Liver (tissue), 9 donors: ENCODE results near the gene ITGB3. TPM values are rescaled to one million over a fixed set of nuclear protein-coding genes. Genes with fewer than 3 reads are reported as not detected.

Source experiments
- DNase-seq: peaks from one replicate; pipeline ENCODE4 v3.0.0-alpha.2; 2017; ENCODE audit warnings: low spot score
- H3K27ac ChIP-seq, 2 donors: one replicate each; pipeline ENCODE4 v1.7.0; 2013; ENCODE audit warnings: inconsistent platforms in 2 of 2, low read length in 2 of 2, control low read depth in 1 of 2, low read depth in 1 of 2, mild to moderate bottlenecking in 1 of 2
- H3K27me3 ChIP-seq, 4 donors: one replicate each; pipeline versions ENCODE4 v1.6.1 to v1.7.0; 2013; ENCODE audit warnings: low read length in 3 of 4, inconsistent platforms in 1 of 4, mild to moderate bottlenecking in 1 of 4, moderate library complexity in 1 of 4; ENCODE audit not compliant: control insufficient read depth in 4 of 4, insufficient read depth in 4 of 4
- H3K36me3 ChIP-seq, 4 donors: one replicate each; pipeline versions ENCODE4 v1.6.1 to v1.7.0; 2013; ENCODE audit warnings: low read length in 3 of 4, mild to moderate bottlenecking in 3 of 4, low read depth in 1 of 4, moderate library complexity in 1 of 4; ENCODE audit not compliant: control insufficient read depth in 4 of 4, insufficient read depth in 3 of 4
- H3K4me1 ChIP-seq, 4 donors: one replicate each; pipeline versions ENCODE4 v1.6.1 to v1.7.0; 2013; ENCODE audit warnings: low read length in 3 of 4, mild to moderate bottlenecking in 3 of 4, moderate library complexity in 1 of 4; ENCODE audit not compliant: control insufficient read depth in 4 of 4, insufficient read depth in 4 of 4
- H3K4me3 ChIP-seq, 3 donors: one replicate each; pipeline versions ENCODE4 v1.6.1 to v1.7.0; 2013; ENCODE audit warnings: low read length in 3 of 3, control low read depth in 1 of 3, low read depth in 1 of 3, mild to moderate bottlenecking in 1 of 3
- H3K9ac ChIP-seq, 2 donors: one replicate each; pipeline ENCODE4 v1.7.0; 2013; ENCODE audit warnings: low read length in 2 of 2, mild to moderate bottlenecking in 2 of 2, moderate library complexity in 2 of 2, control low read depth in 1 of 2, low read depth in 1 of 2
- H3K9me3 ChIP-seq, 4 donors: one replicate each; pipeline versions ENCODE4 v1.6.1 to v1.7.0; 2013; ENCODE audit warnings: low read length in 3 of 4; ENCODE audit not compliant: control insufficient read depth in 4 of 4
- EGR1 ChIP-seq, 2 donors: IDR thresholded peaks; 2 replicates each; pipeline ENCODE4 v1.6.1; 2016 to 2018; ENCODE audit warnings: antibody characterized with exemption in 2 of 2, low read depth in 2 of 2
- FOXA1 ChIP-seq: IDR thresholded peaks from 2 replicates; pipeline ENCODE4 v1.6.1; 2016; ENCODE audit warnings: antibody characterized with exemption
- FOXA2 ChIP-seq: IDR thresholded peaks from 2 replicates; pipeline ENCODE4 v1.6.1; 2016; ENCODE audit warnings: antibody characterized with exemption
- GABPA ChIP-seq, 2 donors: IDR thresholded peaks in 1 of 2; conservative IDR thresholded peaks in 1 of 2; 2 replicates each; pipeline ENCODE4 v1.6.1; 2016; ENCODE audit warnings: antibody characterized with exemption in 2 of 2, mild to moderate bottlenecking in 1 of 2, moderate library complexity in 1 of 2
- HNF4A ChIP-seq, 2 donors: conservative IDR thresholded peaks; 2 replicates each; pipeline ENCODE4 v1.6.1; 2016; ENCODE audit warnings: antibody characterized with exemption in 2 of 2, mild to moderate bottlenecking in 2 of 2
- HNF4G ChIP-seq: IDR thresholded peaks from 2 replicates; pipeline ENCODE4 v1.6.1; 2016; ENCODE audit warnings: antibody characterized with exemption
- NR2F2 ChIP-seq: IDR thresholded peaks from 2 replicates; pipeline ENCODE4 v1.6.1; 2016; ENCODE audit warnings: antibody characterized with exemption
- RAD21 ChIP-seq, 2 donors: IDR thresholded peaks; 2 replicates each; pipeline ENCODE4 v1.6.1; 2016; ENCODE audit warnings: antibody characterized with exemption in 2 of 2, mild to moderate bottlenecking in 2 of 2
- RXRA ChIP-seq, 2 donors: IDR thresholded peaks; 2 replicates each; pipeline ENCODE4 v1.6.1; 2017 to 2018; ENCODE audit warnings: antibody characterized with exemption in 2 of 2, mild to moderate bottlenecking in 1 of 2
- SP1 ChIP-seq: IDR thresholded peaks from 2 replicates; pipeline ENCODE4 v1.6.1; 2018; ENCODE audit warnings: antibody characterized with exemption, mild to moderate bottlenecking
- TAF1 ChIP-seq: conservative IDR thresholded peaks from 2 replicates; pipeline ENCODE4 v1.6.1; 2016; ENCODE audit warnings: antibody characterized with exemption, mild to moderate bottlenecking
- YY1 ChIP-seq: IDR thresholded peaks from 2 replicates; pipeline ENCODE4 v1.6.1; 2016; ENCODE audit warnings: antibody characterized with exemption, mild to moderate bottlenecking
- WGBS: extraction: QIAGEN DNeasy Blood & Tissue Kit; methylation state at CpG from one replicate; pipeline ENCODE4 v1.1.7; 2013; 5-methylcytosine and 5-hydroxymethylcytosine counted together
- polyA plus RNA-seq, 2 donors: library from polyadenylated mRNA; stranded (reverse) in 1 of 2; unstranded in 1 of 2; fragments of 200-250 nt in 1 of 2; fragments of >200 nt in 1 of 2; fragmentation: Nextera tagmentation in 1 of 2; extraction: Ambion mirVana in 1 of 2; gene quantifications; one replicate each; pipeline versions ENCODE4 v1.2.1 to v1.2.3, GENCODE V29; 2013 to 2015
- total RNA-seq, 2 donors: library from RNA; depleted of rRNA; stranded (reverse); fragments of >200 nt; gene quantifications; one replicate each; pipeline ENCODE4 v1.2.3, GENCODE V29; 2014
- TF ChIP-seq, protein P1 (sequence below): IDR thresholded peaks from 2 replicates; pipeline ENCODE4 v1.6.1; 2016; ENCODE audit warnings: antibody characterized with exemption
- TF ChIP-seq, protein P2 (sequence below): IDR thresholded peaks from 2 replicates; pipeline ENCODE4 v1.6.1; 2016; ENCODE audit warnings: antibody characterized with exemption
- TF ChIP-seq, protein P3 (sequence below): IDR thresholded peaks from 2 replicates; pipeline ENCODE4 v1.6.1; 2016; ENCODE audit warnings: antibody characterized with exemption
- TF ChIP-seq, protein P4 (sequence below): IDR thresholded peaks from 2 replicates; pipeline ENCODE4 v1.6.1; 2016; ENCODE audit warnings: antibody characterized with exemption, mild to moderate bottlenecking
- TF ChIP-seq, protein P5 (sequence below): fragments of 150-350 bp; IDR thresholded peaks from 2 replicates; pipeline ENCODE4 v1.5.1; 2017; ENCODE audit warnings: improper control_type of control experiment, low read depth, low read length; ENCODE audit not compliant: missing input control
- donor health status: healthy.
- donor health status: healthy.
- donor health status: healthy.
- donor health status: healthy.
- donor health status: healthy.

ITGB3 gene
- total and polyA plus RNA-seq, 4 donors, result 0.47 to 33.4 (median 3.8) TPM

DNA sequence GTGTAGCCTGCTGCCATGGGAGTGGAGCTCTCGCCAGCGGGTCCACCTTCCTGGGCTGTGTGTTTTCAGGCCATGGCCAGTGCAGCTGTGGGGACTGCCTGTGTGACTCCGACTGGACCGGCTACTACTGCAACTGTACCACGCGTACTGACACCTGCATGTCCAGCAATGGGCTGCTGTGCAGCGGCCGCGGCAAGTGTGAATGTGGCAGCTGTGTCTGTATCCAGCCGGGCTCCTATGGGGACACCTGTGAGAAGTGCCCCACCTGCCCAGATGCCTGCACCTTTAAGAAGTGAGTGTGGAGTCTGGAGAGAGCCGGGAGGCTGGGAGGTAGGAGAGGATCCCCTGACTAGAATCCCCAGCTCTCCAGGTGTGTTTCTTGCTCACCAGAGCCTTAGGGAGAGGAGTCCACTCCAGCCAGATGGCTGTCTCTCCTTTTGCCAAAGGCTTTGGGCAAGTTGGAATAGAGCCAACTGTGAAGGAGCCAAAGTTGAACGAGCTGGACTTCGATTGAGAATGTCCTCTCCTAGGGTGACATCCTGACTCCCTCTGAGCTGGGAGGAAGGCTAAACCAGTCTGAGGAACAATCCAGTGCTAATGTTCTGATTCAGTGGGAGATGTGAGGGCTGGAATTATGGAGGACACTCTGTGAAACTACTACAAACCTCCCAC lies 45.7 kb downstream of the ITGB3 start:
- no peak for DNase-seq
- WGBS, result 86% methylated on average over 13 of the region's 13 CpGs
- no peak overlapping the region for H3K9ac ChIP-seq
- H3K4me3 ChIP-seq, result no peak overlapping the region
- H3K27ac ChIP-seq, result no peak overlapping the region
- H3K36me3 ChIP-seq, result peaks cover 0 to 3% (median 0%) of the 10 kb centered on the region in 4 donors
- H3K9me3 ChIP-seq, result no peaks in the 10 kb centered on the region
- H3K27me3 ChIP-seq, result no peaks in the 10 kb centered on the region
- peaks cover 3 to 14% (median 10%) of the 10 kb centered on the region in 4 donors for H3K4me1 ChIP-seq
- TF ChIP-seq GABPA (IDR thresholded peaks at IDR 0.05 in 1 of 2, conservative IDR thresholded peaks at IDR 0.05 in 1 of 2) (no peak), TAF1 (no peak), YY1 (no peak), HNF4G (no peak), HNF4A (conservative IDR thresholded peaks at IDR 0.05) (peak in 1 of 2 donors; percentile 22), EGR1 (IDR thresholded peaks at IDR 0.05; ENCODE audit: low read depth in 2 of 2) (no peak), RXRA (IDR thresholded peaks at IDR 0.05) (no peak), RAD21 (IDR thresholded peaks at IDR 0.05) (peak in 1 of 2 donors; percentile 19), SP1 (no peak)
- TF ChIP-seq, protein P1, sequence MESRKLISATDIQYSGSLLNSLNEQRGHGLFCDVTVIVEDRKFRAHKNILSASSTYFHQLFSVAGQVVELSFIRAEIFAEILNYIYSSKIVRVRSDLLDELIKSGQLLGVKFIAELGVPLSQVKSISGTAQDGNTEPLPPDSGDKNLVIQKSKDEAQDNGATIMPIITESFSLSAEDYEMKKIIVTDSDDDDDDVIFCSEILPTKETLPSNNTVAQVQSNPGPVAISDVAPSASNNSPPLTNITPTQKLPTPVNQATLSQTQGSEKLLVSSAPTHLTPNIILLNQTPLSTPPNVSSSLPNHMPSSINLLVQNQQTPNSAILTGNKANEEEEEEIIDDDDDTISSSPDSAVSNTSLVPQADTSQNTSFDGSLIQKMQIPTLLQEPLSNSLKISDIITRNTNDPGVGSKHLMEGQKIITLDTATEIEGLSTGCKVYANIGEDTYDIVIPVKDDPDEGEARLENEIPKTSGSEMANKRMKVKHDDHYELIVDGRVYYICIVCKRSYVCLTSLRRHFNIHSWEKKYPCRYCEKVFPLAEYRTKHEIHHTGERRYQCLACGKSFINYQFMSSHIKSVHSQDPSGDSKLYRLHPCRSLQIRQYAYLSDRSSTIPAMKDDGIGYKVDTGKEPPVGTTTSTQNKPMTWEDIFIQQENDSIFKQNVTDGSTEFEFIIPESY, result no peak
- TF ChIP-seq, protein P2, sequence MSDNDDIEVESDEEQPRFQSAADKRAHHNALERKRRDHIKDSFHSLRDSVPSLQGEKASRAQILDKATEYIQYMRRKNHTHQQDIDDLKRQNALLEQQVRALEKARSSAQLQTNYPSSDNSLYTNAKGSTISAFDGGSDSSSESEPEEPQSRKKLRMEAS, result no peak
- TF ChIP-seq, protein P3, sequence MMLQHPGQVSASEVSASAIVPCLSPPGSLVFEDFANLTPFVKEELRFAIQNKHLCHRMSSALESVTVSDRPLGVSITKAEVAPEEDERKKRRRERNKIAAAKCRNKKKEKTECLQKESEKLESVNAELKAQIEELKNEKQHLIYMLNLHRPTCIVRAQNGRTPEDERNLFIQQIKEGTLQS, result no peak

DNA sequence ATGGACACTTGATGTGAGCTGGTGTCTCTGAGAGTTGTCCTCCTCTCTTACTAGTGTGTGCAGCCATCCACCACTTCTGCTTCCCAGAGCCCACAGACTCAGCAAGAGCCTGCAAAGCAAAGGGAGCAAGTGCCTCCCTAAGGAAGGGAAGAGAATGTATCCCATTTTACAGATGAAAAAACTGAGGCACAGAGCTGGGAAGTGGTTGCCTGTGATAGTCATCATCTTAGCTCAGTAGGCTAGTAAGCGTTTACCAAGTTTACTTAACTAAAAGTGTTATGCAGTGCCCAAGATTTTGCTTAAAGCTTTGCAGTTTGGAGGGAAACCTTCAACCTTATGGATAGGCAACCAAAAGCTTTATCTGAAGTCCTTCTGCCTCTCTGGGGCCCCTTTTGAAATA lies 47.1 kb downstream of the ITGB3 start:
- H3K27ac ChIP-seq, result no peak overlapping the region
- H3K9ac ChIP-seq, result no peak overlapping the region
- 94% methylated on average over 1 of the region's 1 CpG for WGBS
- H3K27me3 ChIP-seq, result no peaks in the 10 kb centered on the region
- no peak for DNase-seq
- peaks cover 2 to 10% (median 7%) of the 10 kb centered on the region in 4 donors for H3K4me1 ChIP-seq
- H3K9me3 ChIP-seq, result no peaks in the 10 kb centered on the region
- no peak for TF ChIP-seq NR2F2
- TF ChIP-seq, protein P3, result no peak
- TF ChIP-seq FOXA2, result no peak
- no peak for TF ChIP-seq GABPA (IDR thresholded peaks at IDR 0.05 in 1 of 2, conservative IDR thresholded peaks at IDR 0.05 in 1 of 2)
- TF ChIP-seq HNF4A (conservative IDR thresholded peaks at IDR 0.05), result no peak
- no peak for TF ChIP-seq YY1
- TF ChIP-seq RAD21 (IDR thresholded peaks at IDR 0.05), result no peak
- TF ChIP-seq SP1, result no peak
- TF ChIP-seq, protein P2, result no peak
- H3K4me3 ChIP-seq, result no peak overlapping the region
- H3K36me3 ChIP-seq, result peaks cover 0 to 3% (median 0%) of the 10 kb centered on the region in 4 donors

DNA sequence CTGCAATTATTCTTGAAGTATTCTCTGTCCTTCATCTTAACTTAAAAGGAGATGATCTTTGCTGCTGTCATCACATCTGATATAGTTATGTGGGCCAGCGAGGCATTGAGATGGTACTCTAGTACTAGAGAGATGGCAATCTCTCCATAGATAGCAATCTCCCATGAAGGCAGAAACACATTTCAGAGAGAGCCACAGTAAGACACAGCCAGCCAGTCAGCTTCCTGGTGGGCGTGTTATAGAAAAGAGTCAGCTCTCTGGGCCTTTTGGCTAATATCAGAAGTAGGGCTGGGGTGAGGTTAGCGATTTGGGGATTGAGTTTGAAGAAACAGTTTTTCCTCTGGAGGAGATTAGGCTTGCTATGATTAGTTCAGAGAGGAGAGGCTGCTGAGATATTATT lies 47.5 kb downstream of the ITGB3 start:
- Histone ChIP-seq H3K36me3 (peaks cover 0 to 3% (median 0%) of the 10 kb centered on the region in 4 donors), H3K9ac (no peak overlapping the region), H3K27me3 (no peaks in the 10 kb centered on the region), H3K9me3 (no peaks in the 10 kb centered on the region), H3K4me3 (no peak overlapping the region), H3K27ac (no peak overlapping the region), H3K4me1 (peaks cover 2 to 10% (median 7%) of the 10 kb centered on the region in 4 donors)
- no peak for DNase-seq
- no peak for TF ChIP-seq FOXA1
- TF ChIP-seq, protein P4, sequence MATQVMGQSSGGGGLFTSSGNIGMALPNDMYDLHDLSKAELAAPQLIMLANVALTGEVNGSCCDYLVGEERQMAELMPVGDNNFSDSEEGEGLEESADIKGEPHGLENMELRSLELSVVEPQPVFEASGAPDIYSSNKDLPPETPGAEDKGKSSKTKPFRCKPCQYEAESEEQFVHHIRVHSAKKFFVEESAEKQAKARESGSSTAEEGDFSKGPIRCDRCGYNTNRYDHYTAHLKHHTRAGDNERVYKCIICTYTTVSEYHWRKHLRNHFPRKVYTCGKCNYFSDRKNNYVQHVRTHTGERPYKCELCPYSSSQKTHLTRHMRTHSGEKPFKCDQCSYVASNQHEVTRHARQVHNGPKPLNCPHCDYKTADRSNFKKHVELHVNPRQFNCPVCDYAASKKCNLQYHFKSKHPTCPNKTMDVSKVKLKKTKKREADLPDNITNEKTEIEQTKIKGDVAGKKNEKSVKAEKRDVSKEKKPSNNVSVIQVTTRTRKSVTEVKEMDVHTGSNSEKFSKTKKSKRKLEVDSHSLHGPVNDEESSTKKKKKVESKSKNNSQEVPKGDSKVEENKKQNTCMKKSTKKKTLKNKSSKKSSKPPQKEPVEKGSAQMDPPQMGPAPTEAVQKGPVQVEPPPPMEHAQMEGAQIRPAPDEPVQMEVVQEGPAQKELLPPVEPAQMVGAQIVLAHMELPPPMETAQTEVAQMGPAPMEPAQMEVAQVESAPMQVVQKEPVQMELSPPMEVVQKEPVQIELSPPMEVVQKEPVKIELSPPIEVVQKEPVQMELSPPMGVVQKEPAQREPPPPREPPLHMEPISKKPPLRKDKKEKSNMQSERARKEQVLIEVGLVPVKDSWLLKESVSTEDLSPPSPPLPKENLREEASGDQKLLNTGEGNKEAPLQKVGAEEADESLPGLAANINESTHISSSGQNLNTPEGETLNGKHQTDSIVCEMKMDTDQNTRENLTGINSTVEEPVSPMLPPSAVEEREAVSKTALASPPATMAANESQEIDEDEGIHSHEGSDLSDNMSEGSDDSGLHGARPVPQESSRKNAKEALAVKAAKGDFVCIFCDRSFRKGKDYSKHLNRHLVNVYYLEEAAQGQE, result no peak
- no peak for TF ChIP-seq YY1
- no peak for TF ChIP-seq HNF4A (conservative IDR thresholded peaks at IDR 0.05)
- TF ChIP-seq, protein P5, sequence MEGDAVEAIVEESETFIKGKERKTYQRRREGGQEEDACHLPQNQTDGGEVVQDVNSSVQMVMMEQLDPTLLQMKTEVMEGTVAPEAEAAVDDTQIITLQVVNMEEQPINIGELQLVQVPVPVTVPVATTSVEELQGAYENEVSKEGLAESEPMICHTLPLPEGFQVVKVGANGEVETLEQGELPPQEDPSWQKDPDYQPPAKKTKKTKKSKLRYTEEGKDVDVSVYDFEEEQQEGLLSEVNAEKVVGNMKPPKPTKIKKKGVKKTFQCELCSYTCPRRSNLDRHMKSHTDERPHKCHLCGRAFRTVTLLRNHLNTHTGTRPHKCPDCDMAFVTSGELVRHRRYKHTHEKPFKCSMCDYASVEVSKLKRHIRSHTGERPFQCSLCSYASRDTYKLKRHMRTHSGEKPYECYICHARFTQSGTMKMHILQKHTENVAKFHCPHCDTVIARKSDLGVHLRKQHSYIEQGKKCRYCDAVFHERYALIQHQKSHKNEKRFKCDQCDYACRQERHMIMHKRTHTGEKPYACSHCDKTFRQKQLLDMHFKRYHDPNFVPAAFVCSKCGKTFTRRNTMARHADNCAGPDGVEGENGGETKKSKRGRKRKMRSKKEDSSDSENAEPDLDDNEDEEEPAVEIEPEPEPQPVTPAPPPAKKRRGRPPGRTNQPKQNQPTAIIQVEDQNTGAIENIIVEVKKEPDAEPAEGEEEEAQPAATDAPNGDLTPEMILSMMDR, result no peak
- TF ChIP-seq FOXA2, result no peak
- TF ChIP-seq, protein P2, result no peak
- TF ChIP-seq, protein P3, result no peak
- TF ChIP-seq RXRA (IDR thresholded peaks at IDR 0.05), result no peak
- WGBS, result 89% methylated on average over 3 of the region's 3 CpGs
